Adrenal gland (tissue), 12 donors: ENCODE data around the gene THADA. TPM values are rescaled to one million over a fixed set of nuclear protein-coding genes. Genes with fewer than 3 reads are reported as not detected.

Experiments used
- DNase-seq, 7 donors: peaks; one replicate each; pipeline ENCODE4 v3.0.0-alpha.2; 2019 to 2020
- H3K27ac ChIP-seq, 5 donors: fragments of 200-600 bp; sonication (generic) in 4 of 5; 1 replicate in 3 of 5; 2 replicates in 2 of 5; pipeline versions ENCODE4 v1.5.1 to v1.8.0; 2016 to 2020; ENCODE audit warnings: mild to moderate bottlenecking in 1 of 5
- H3K27me3 ChIP-seq: fragments of 200-600 bp; 2 replicates; pipeline ENCODE4 v1.8.0; 2021
- H3K36me3 ChIP-seq, 2 donors: fragments of 200-600 bp; replicated peaks in 1 of 2; 1 replicate in 1 of 2; 2 replicates in 1 of 2; pipeline versions ENCODE4 v1.5.1 to v1.8.0; 2018 to 2022
- H3K4me1 ChIP-seq, 2 donors: fragments of 200-600 bp; replicated peaks in 1 of 2; 1 replicate in 1 of 2; 2 replicates in 1 of 2; pipeline versions ENCODE4 v1.5.1 to v1.8.0; 2018 to 2021
- H3K4me3 ChIP-seq, 4 donors: fragments of 200-600 bp; sonication (generic) in 3 of 4; one replicate each; pipeline ENCODE4 v1.5.1; 2016 to 2018
- H3K9me3 ChIP-seq, 3 donors: fragments of 200-600 bp; sonication (generic) in 1 of 3; replicated peaks in 1 of 3; 1 replicate in 2 of 3; 2 replicates in 1 of 3; pipeline versions ENCODE4 v1.5.1 to v1.8.0; 2016 to 2021
- POLR2A ChIP-seq, 2 donors: fragments of 450-650 bp; IDR thresholded peaks; one replicate each; pipeline ENCODE4 v1.6.1; 2017; ENCODE audit warnings: antibody characterized with exemption in 2 of 2, mild to moderate bottlenecking in 2 of 2, moderate library complexity in 1 of 2
- WGBS, 4 donors: extraction: QIAGEN DNeasy Blood & Tissue Kit in 2 of 4; methylation state at CpG; one replicate each; pipeline versions ENCODE4 v1.1.5 to v1.1.7; 2013 to 2017; 5-methylcytosine and 5-hydroxymethylcytosine counted together
- intact Hi-C, 2 donors: fragments of 100-400 bp; cut with DNase I; formaldehyde crosslinking; loops; one replicate each; pipeline versions ENCODE4 v1.14.1 to v1.15.0; 2022 to 2023
- polyA plus RNA-seq, 3 donors: library from polyadenylated mRNA; stranded (reverse); fragments of 200-250 nt in 2 of 3; fragments of 350-450 nt in 1 of 3; fragmentation: Illumina TruSeq in 1 of 3; extraction: RNeasy Lipid Tissue Mini Kit (QIAGEN cat#74804) in 1 of 3; gene quantifications; one replicate each; pipeline ENCODE4 v1.2.3, GENCODE V29; 2013 to 2014
- total RNA-seq, 9 donors: library from RNA; depleted of rRNA in 4 of 9; stranded (reverse); fragments of >200 nt in 4 of 9; fragments of 120-200 nt in 1 of 9; fragmentation: NEBNext Ultra II Directional in 1 of 9; extraction: Animal tissue kit (Norgen Biotek cat#: 25700) in 1 of 9; gene quantifications; one replicate each; pipeline versions ENCODE4 v1.1.0 to v1.2.4, GENCODE V29; 2013 to 2023
- TF ChIP-seq, protein P1 (sequence below), 6 experiments: fragments of 450-650 bp in 4 of 6; fragments of 200-600 bp in 2 of 6; sonication (generic) in 1 of 6; IDR thresholded peaks; 1 replicate in 5 of 6; 2 replicates in 1 of 6; pipeline versions ENCODE4 v1.5.1 to v1.8.0; 2016 to 2021; ENCODE audit warnings: antibody characterized with exemption in 6 of 6, mild to moderate bottlenecking in 2 of 6, moderate library complexity in 1 of 6
- donor health status: healthy with polysubstance abuse.
- donor health status: Bipolar disorder and iron deficiency.
- donor health status: DM: yes; HTN: yes; CAD: no.
- donor health status: DM: no; HTN: no; CAD: no.
- donor health status: DM: no; HTN: no; CAD: no.
- donor health status: DM: yes; HTN: yes; CAD: no.

The THADA gene
- total and polyA plus RNA-seq, 12 donors, result 14.1 to 38.4 (median 25.4) TPM

DNA sequence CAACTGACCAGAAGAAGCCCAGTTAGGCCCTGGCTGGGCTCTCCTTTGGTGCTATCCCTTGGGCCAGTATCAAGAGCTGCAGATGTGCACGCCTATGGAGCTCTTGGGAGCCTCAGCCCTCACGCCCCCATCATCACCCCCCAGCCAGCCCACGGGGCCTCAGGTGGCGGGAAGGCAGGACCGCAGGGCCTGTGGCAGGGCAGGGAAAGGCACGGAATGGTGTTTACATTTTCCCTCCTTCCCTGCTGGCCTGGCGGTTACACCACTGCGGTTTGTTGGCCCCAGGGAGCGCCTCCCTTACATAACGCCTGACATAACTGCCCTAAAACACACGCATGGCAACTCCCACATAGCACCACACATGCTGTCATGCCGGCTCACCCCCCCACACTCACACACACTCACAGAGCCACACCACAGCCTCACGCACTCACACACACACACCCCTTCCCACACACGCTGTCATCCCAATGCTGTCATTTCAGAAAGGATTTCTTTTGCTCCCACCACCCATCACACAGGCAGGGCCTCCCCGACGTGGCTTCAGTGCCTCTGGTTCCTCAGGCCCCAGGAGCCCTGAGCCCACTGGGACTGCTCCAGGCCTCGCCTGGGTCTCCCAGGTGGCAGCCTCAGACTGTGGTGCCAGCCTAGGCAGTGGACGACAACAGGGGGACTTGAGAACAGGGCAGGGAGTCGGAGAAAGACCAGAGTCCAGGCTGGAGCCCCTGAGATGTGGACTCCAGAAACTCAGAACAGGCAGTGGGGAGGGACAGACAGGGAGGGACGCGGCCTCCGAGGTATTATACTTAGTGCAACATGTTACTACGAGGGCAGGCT lies 385.2 kb downstream of the THADA start:
- WGBS, 4 donors, result 77 to 88% (median 79%) methylated on average over 16 to 23 of the region's 23 CpGs
- Histone ChIP-seq H3K4me1 (no peaks in the 10 kb centered on the region), H3K9me3 (no peaks in the 10 kb centered on the region), H3K4me3 (no peak overlapping the region), H3K36me3 (no peaks in the 10 kb centered on the region), H3K27me3 (no peaks in the 10 kb centered on the region), H3K27ac (no peak overlapping the region)
- intact Hi-C loops, result no loop called here
- no peak for TF ChIP-seq POLR2A (IDR thresholded peaks at IDR 0.05)
- TF ChIP-seq, protein P1, sequence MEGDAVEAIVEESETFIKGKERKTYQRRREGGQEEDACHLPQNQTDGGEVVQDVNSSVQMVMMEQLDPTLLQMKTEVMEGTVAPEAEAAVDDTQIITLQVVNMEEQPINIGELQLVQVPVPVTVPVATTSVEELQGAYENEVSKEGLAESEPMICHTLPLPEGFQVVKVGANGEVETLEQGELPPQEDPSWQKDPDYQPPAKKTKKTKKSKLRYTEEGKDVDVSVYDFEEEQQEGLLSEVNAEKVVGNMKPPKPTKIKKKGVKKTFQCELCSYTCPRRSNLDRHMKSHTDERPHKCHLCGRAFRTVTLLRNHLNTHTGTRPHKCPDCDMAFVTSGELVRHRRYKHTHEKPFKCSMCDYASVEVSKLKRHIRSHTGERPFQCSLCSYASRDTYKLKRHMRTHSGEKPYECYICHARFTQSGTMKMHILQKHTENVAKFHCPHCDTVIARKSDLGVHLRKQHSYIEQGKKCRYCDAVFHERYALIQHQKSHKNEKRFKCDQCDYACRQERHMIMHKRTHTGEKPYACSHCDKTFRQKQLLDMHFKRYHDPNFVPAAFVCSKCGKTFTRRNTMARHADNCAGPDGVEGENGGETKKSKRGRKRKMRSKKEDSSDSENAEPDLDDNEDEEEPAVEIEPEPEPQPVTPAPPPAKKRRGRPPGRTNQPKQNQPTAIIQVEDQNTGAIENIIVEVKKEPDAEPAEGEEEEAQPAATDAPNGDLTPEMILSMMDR (IDR thresholded peaks at IDR 0.05), result no peak
- DNase-seq, result no peak

DNA sequence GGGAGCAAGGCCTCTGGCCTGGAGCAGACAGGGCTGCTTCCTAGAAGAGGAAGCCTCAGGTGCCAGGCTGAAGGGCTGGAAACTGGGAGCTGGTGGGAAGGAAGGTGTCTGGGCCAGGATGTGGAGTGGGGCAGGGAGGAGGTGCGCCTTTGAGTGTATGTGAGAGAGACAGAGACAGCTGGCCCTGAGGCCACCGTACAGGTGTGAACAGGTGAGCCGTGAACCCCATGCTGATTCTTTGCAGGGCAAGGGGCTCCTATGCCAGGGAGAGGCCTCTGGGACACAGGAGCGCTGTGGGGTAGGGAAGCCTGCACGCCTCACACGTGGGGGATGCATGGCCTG lies 385.7 kb downstream of the THADA start:
- Histone ChIP-seq H3K27me3 (no peaks in the 10 kb centered on the region), H3K4me1 (no peaks in the 10 kb centered on the region), H3K36me3 (no peaks in the 10 kb centered on the region), H3K9me3 (no peaks in the 10 kb centered on the region), H3K27ac (no peak overlapping the region), H3K4me3 (no peak overlapping the region)
- intact Hi-C loops, result no loop called here
- 76 to 89% (median 79%) methylated on average over 3 to 6 of the region's 6 CpGs for WGBS, 4 donors
- DNase-seq, result no peak
- TF ChIP-seq, protein P1 (IDR thresholded peaks at IDR 0.05), result no peak
- no peak for TF ChIP-seq POLR2A (IDR thresholded peaks at IDR 0.05)

DNA sequence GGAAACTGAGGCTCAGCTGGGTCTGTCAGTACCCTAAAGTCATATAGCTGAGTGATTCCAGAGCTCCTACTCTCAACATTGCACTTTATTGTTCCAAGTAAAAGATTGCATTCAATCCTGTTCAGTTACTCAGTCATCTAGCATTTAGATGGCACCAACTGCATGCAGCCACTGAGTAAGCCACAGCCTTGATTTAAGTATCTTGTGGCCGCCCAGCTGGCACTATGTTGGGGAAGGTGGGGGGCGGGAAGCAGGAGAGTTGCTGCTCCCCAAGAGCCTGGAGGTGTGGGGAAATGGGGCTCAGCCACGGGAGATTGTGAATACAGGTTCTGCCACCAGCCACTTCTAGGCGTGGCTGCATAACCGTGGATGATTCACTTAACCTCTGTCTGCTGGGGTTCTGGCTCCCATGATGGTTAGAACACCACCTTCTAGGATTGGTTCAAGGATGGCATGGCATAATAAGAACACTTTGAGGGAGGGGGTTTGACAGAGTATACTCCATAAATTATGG lies 386.6 kb downstream of the THADA start:
- 86 to 100% (median 89%) methylated on average over 2 to 5 of the region's 5 CpGs for whole genome bisulfite sequencing, 4 donors
- DNase-seq, result no peak
- intact Hi-C loops, result no loop called here
- Histone ChIP-seq H3K4me3 (no peak overlapping the region), H3K27ac (no peak overlapping the region), H3K27me3 (no peaks in the 10 kb centered on the region), H3K9me3 (no peaks in the 10 kb centered on the region), H3K36me3 (no peaks in the 10 kb centered on the region), H3K4me1 (no peaks in the 10 kb centered on the region)
- TF ChIP-seq POLR2A (IDR thresholded peaks at IDR 0.05), result no peak
- TF ChIP-seq, protein P1 (IDR thresholded peaks at IDR 0.05), result no peak

DNA sequence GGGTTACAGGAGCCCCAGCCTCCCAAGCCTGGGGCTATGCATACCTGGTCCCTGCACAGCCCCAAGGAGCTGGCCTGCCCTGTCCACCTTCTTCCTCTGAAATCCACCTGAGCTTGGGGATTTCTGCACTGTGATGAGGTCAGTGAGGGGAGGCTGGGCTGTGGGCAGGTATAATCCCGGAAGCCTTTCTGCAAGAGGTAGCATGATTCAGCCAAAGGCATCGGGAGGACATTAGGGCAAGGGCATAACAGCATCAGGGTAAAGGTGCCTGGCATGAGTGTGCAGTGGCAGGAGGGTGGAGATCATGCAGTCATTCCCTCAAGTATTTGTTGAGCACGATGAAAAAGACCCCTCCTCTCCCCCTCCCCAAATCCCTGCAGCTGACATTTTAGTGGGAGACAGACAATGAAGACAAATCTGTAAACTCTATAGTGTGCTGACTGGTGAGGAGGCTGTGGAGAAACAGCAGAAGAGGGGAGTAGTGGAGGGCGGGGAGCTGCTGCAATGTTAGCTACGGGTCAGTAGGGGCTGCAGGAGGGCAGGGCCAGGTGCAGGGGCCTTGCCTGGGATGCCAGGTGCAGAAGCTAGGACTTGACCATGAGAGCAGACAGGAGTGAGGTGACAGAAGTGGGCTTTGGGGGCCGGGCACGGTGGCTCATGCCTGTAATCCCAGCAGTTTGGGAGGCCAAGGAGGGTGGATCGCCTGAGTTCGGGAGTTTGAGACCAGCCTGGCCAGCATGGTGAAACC lies 388.1 kb downstream of the THADA start:
- no peak for TF ChIP-seq POLR2A (IDR thresholded peaks at IDR 0.05)
- TF ChIP-seq, protein P1 (IDR thresholded peaks at IDR 0.05), result no peak
- Histone ChIP-seq H3K27ac (no peak overlapping the region), H3K27me3 (no peaks in the 10 kb centered on the region), H3K36me3 (no peaks in the 10 kb centered on the region), H3K4me3 (no peak overlapping the region), H3K4me1 (no peaks in the 10 kb centered on the region), H3K9me3 (no peaks in the 10 kb centered on the region)
- WGBS, 4 donors, result 68 to 83% (median 77%) methylated on average over 9 of the region's 9 CpGs
- intact Hi-C loops, result no loop called here
- no peak for DNase-seq
